HL-60 (cell line): ENCODE data around the gene DPP10.

Experiments
- GABPA ChIP-seq: IDR thresholded peaks from 2 replicates; pipeline ENCODE4 v1.6.1; 2012; ENCODE audit warnings: low read depth
- SPI1 ChIP-seq: IDR thresholded peaks from 2 replicates; pipeline ENCODE4 v1.6.1; 2012; ENCODE audit warnings: low read depth, mild to moderate bottlenecking, borderline replicate concordance
- TF ChIP-seq, protein P1 (sequence below): IDR thresholded peaks from one replicate; pipeline ENCODE4 v1.5.1; 2011; ENCODE audit warnings: low read length, control low read depth, inconsistent platforms; ENCODE audit not compliant: insufficient read depth

DNA sequence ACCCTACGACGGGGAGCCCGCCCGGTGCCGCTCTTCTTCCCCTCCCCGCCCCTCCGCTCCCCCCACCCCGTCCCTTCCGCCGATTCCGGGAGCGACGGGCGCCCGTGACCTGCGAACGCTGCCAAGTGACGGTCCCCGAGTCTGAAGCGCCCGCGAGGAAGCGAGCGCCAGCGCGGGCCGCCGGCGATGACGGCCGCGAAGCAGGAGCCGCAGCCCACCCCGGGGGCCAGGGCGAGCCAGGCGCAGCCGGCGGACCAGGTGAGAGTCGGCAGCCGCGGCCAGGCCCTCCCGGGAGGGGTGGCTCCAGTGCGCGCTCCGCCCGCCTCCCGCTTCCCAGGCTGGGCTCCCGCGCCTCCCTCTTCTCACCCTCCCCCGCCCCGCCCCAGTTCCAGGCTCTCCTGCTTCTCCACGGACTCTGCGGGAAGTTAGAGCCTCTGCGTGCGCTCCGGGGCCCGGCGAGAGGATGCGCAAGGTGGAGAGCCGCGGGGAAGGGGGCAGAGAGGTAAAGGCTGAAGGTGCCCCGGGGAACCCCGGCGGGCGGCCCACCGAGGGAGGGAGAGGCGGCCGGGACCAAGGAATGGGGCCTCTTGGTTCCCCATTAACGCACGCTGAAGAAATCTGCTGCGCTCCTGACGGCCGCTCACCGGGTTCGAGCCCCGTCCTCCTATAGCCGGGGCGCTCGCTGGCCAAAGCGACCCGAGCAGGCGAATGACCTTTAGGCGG, 719.5 kb downstream of the DPP10 start:
- TF ChIP-seq, protein P1, sequence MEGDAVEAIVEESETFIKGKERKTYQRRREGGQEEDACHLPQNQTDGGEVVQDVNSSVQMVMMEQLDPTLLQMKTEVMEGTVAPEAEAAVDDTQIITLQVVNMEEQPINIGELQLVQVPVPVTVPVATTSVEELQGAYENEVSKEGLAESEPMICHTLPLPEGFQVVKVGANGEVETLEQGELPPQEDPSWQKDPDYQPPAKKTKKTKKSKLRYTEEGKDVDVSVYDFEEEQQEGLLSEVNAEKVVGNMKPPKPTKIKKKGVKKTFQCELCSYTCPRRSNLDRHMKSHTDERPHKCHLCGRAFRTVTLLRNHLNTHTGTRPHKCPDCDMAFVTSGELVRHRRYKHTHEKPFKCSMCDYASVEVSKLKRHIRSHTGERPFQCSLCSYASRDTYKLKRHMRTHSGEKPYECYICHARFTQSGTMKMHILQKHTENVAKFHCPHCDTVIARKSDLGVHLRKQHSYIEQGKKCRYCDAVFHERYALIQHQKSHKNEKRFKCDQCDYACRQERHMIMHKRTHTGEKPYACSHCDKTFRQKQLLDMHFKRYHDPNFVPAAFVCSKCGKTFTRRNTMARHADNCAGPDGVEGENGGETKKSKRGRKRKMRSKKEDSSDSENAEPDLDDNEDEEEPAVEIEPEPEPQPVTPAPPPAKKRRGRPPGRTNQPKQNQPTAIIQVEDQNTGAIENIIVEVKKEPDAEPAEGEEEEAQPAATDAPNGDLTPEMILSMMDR: no peak
- TF ChIP-seq GABPA (no peak), SPI1 (no peak)
